GM12878 (cell line): ENCODE measurements around the gene GAD2. TPM values are rescaled to one million over a fixed set of nuclear protein-coding genes. Genes with fewer than 3 reads are reported as not detected.

Source experiments
- ATAC-seq: fragments of 200-7000 bp; cut with Tn5 transposase; 3 replicates; pipeline ENCODE4 v1.9.1; 2020; ENCODE audit warnings: mild to moderate bottlenecking, moderate library complexity
- BruUV-seq: library from RNA; stranded (reverse); fragments of 400-500 nt; replicated peaks from 2 replicates; lab custom pipeline; 2021; lab: Mats Ljungman, UMichigan
- CTCF ChIA-PET: fragments of 300-600 bp; sonication (Branson Sonifier 250); formaldehyde crosslinking; extraction: SDS; loops from one replicate; lab custom pipeline; 2021; ENCODE audit warnings: inconsistent platforms; lab: Yijun Ruan, JAX
- POLR2A ChIA-PET: fragments of 350-600 bp; formaldehyde crosslinking; extraction: SDS; loops from one replicate; lab custom pipeline; 2021; ENCODE audit warnings: inconsistent platforms; lab: Charles Lee
- RAD21 ChIA-PET: fragments of 300-600 bp; sonication (Branson Sonifier 250); formaldehyde crosslinking; loops from one replicate; lab custom pipeline; 2023; ENCODE audit warnings: antibody characterized with exemption; ENCODE audit not compliant: unreplicated experiment; lab: Charles Lee
- SMC1A ChIA-PET: fragments of 300-600 bp; sonication (Branson Sonifier 250); formaldehyde crosslinking; loops from one replicate; lab custom pipeline; 2023; ENCODE audit not compliant: unreplicated experiment, uncharacterized antibody; lab: Charles Lee
- DNase-seq: peaks from one replicate; pipeline ENCODE4 v3.0.0-alpha.2; 2011; ENCODE audit warnings: low read depth, low spot score
- FAIRE-seq: peaks from 3 replicates; lab custom pipeline; 2011; peaks lifted over from hg19 to GRCh38; lab: Jason Lieb, UNC
- H2AFZ ChIP-seq: 2 replicates; pipeline ENCODE4 v1.6.0; 2011; ENCODE audit warnings: low read depth, low read length, control low read depth; ENCODE audit not compliant: control insufficient read depth
- H3K27ac ChIP-seq: 2 replicates; pipeline ENCODE4 v1.5.1; 2011; ENCODE audit warnings: control low read depth; ENCODE audit not compliant: control insufficient read depth, insufficient read depth
- H3K27me3 ChIP-seq, 2 experiments: replicated peaks in 1 of 2; 2 replicates each; pipeline versions ENCODE4 v1.6.0 to v1.6.1; 2011; ENCODE audit warnings: low read length in 1 of 2; ENCODE audit not compliant: control insufficient read depth in 2 of 2, insufficient read depth in 2 of 2
- H3K36me3 ChIP-seq, 2 experiments: 2 replicates each; pipeline ENCODE4 v1.5.1; 2011; ENCODE audit warnings: low read length in 1 of 2; ENCODE audit not compliant: control insufficient read depth in 2 of 2, insufficient read depth in 2 of 2
- H3K4me1 ChIP-seq: 2 replicates; pipeline ENCODE4 v1.6.1; 2011; ENCODE audit warnings: mild to moderate bottlenecking, low read length, moderate library complexity, mixed read lengths; ENCODE audit not compliant: control insufficient read depth, insufficient read depth
- H3K4me2 ChIP-seq: 2 replicates; pipeline ENCODE4 v1.6.0; 2011; ENCODE audit warnings: control low read depth; ENCODE audit not compliant: control insufficient read depth, insufficient read depth
- H3K4me3 ChIP-seq: fragments of 200-600 bp; sonication (generic); 2 replicates; pipeline ENCODE4 v1.5.1; 2016
- H3K79me2 ChIP-seq: 2 replicates; pipeline ENCODE4 v1.6.0; 2011; ENCODE audit warnings: low read length; ENCODE audit not compliant: control insufficient read depth, insufficient read depth
- H3K9ac ChIP-seq: 2 replicates; pipeline ENCODE4 v1.8.0; 2011; ENCODE audit warnings: low read length, control low read depth, mixed read lengths; ENCODE audit not compliant: control insufficient read depth, insufficient read depth
- H3K9me3 ChIP-seq: replicated peaks from 3 replicates; pipeline ENCODE4 v1.5.1; 2011; ENCODE audit warnings: mild to moderate bottlenecking, low read length; ENCODE audit not compliant: control insufficient read depth, insufficient read depth
- H4K20me1 ChIP-seq: 2 replicates; pipeline ENCODE4 v1.6.0; 2011; ENCODE audit not compliant: control insufficient read depth, insufficient read depth
- DPF2 ChIP-seq: fragments of 450-650 bp; IDR thresholded peaks from 2 replicates; pipeline ENCODE4 v1.6.1; 2017; ENCODE audit warnings: mild to moderate bottlenecking
- GABPA ChIP-seq: IDR thresholded peaks from 2 replicates; pipeline ENCODE4 v1.6.1; 2014; ENCODE audit warnings: antibody characterized with exemption, low read depth, mild to moderate bottlenecking, inconsistent platforms
- IKZF2 ChIP-seq, 2 experiments: fragments of 450-650 bp; IDR thresholded peaks; 2 replicates each; pipeline ENCODE4 v1.6.1; 2017; ENCODE audit warnings: mild to moderate bottlenecking in 2 of 2, moderate library complexity in 2 of 2
- IRF5 ChIP-seq: fragments of 450-650 bp; IDR thresholded peaks from 2 replicates; pipeline ENCODE4 v1.6.1; 2017; ENCODE audit warnings: borderline replicate concordance
- JUND ChIP-seq: IDR thresholded peaks from 2 replicates; pipeline ENCODE4 v1.6.1; 2012; ENCODE audit warnings: low read depth, mild to moderate bottlenecking, low read length, improper control_type of control experiment, moderate library complexity
- LARP7 ChIP-seq: fragments of 450-650 bp; IDR thresholded peaks from 2 replicates; pipeline ENCODE4 v1.6.1; 2017; ENCODE audit warnings: mild to moderate bottlenecking
- MXI1 ChIP-seq: fragments of 150-350 bp; IDR thresholded peaks from 2 replicates; pipeline ENCODE4 v1.6.1; 2011; ENCODE audit warnings: low read depth, mild to moderate bottlenecking, inconsistent platforms, low read length, improper control_type of control experiment
- MYC ChIP-seq: IDR thresholded peaks from 2 replicates; pipeline ENCODE4 v1.6.1; 2011; ENCODE audit warnings: mild to moderate bottlenecking, low read length, moderate library complexity, inconsistent platforms; ENCODE audit not compliant: insufficient read depth, insufficient replicate concordance, insufficient read length, severe bottlenecking
- NFYA ChIP-seq: IDR thresholded peaks from 2 replicates; pipeline ENCODE4 v1.6.1; 2011; ENCODE audit warnings: low read depth, mild to moderate bottlenecking, low read length, improper control_type of control experiment, borderline replicate concordance
- NFYB ChIP-seq: IDR thresholded peaks from 2 replicates; pipeline ENCODE4 v1.6.1; 2011; ENCODE audit warnings: low read depth, mild to moderate bottlenecking, low read length, improper control_type of control experiment, moderate library complexity; ENCODE audit not compliant: insufficient read depth
- NR2C2 ChIP-seq: IDR thresholded peaks from 2 replicates; pipeline ENCODE4 v1.6.1; 2011; ENCODE audit warnings: borderline replicate concordance, low read depth; ENCODE audit not compliant: control insufficient read depth, insufficient read length
- NRF1 ChIP-seq: conservative IDR thresholded peaks from 2 replicates; pipeline ENCODE4 v1.6.1; 2011; ENCODE audit warnings: mild to moderate bottlenecking, low read depth, low read length, improper control_type of control experiment
- PAX5 ChIP-seq: IDR thresholded peaks from 2 replicates; pipeline ENCODE4 v1.6.1; 2011; ENCODE audit warnings: low read depth, low read length, borderline replicate concordance
- RBBP5 ChIP-seq: fragments of 200-600 bp; sonication (generic); conservative IDR thresholded peaks from 2 replicates; pipeline ENCODE4 v1.6.1; 2016
- REST ChIP-seq: IDR thresholded peaks from 2 replicates; pipeline ENCODE4 v1.6.1; 2012; ENCODE audit warnings: mild to moderate bottlenecking, low read depth, low read length
- SREBF1 ChIP-seq: IDR thresholded peaks from 2 replicates; pipeline ENCODE4 v1.6.1; 2012; ENCODE audit warnings: mild to moderate bottlenecking, low read length
- TARDBP ChIP-seq: IDR thresholded peaks from 2 replicates; pipeline ENCODE4 v1.6.1; 2016; ENCODE audit warnings: borderline replicate concordance
- TCF3 ChIP-seq: IDR thresholded peaks from 2 replicates; pipeline ENCODE4 v1.6.1; 2012; ENCODE audit warnings: low read depth, mild to moderate bottlenecking, low read length, borderline replicate concordance; ENCODE audit not compliant: insufficient read depth
- ZNF384 ChIP-seq: IDR thresholded peaks from 2 replicates; pipeline ENCODE4 v1.6.1; 2012; ENCODE audit warnings: low read depth, mild to moderate bottlenecking, low read length, improper control_type of control experiment, borderline replicate concordance
- WGBS: methylation state at CpG from one replicate; pipeline ENCODE4 v1.1.6; 2016; ENCODE audit warnings: low lambda C conversion rate; ENCODE audit not compliant: insufficient replicate concordance, insufficient coverage; ENCODE audit errors: missing lambda C conversion rate; 5-methylcytosine and 5-hydroxymethylcytosine counted together
- in situ Hi-C: fragments of 300-500 bp; cut with MboI; formaldehyde crosslinking; loops from 9 replicates; pipeline ENCODE4 v1.14.3; 2018; ENCODE audit warnings: mixed read lengths
- intact Hi-C: fragments of 100-400 bp; cut with micrococcal nuclease; formaldehyde crosslinking; loops from one replicate; pipeline ENCODE4 v1.14.2; 2022; ENCODE audit not compliant: unreplicated experiment
- polyA plus RNA-seq, 11 experiments: library from polyadenylated mRNA; depleted of rRNA in 4 of 11; unstranded in 6 of 11; stranded (reverse) in 5 of 11; fragments of >200 nt; fragmentation: Nextera tagmentation in 4 of 11; fragmentation: Illumina TruSeq in 1 of 11; extraction: Ambion mirVana in 4 of 11; extraction: Trizol in 1 of 11; gene quantifications; 1 replicate in 1 of 11; 2 replicates in 10 of 11; pipeline versions ENCODE4 v1.2.1 to v1.2.3, GENCODE V29; 2011 to 2016; ENCODE audit warnings: inconsistent platforms in 2 of 11, missing spikeins in 2 of 11, low read depth in 1 of 11
- total RNA-seq, 4 experiments: library from RNA; depleted of rRNA in 3 of 4; stranded (reverse); fragments of >200 nt in 3 of 4; fragmentation: Illumina TruSeq in 1 of 4; extraction: Trizol in 1 of 4; gene quantifications; 2 replicates each; pipeline versions ENCODE4 v1.2.1 to v1.2.3, GENCODE V29; 2013 to 2021

GAD2 gene
- total and polyA plus RNA-seq, 10 of the 15 experiments (the other 5 are each of a cell fraction or from before 2014, with no cell fraction given): not detected

GRCh38 chr10:26291721-26292480 lies 75.3 kb downstream of the GAD2 start:
- in situ Hi-C loops (no loop called here), intact Hi-C loops (no loop called here)
- WGBS: 18% methylated on average over 13 of the region's 13 CpGs
- DNase-seq (no peak), FAIRE-seq (no peak), ATAC-seq (no peak)
- H3K4me2 ChIP-seq: no peak overlapping the region
- ChIA-PET POLR2A (no interaction called here), CTCF (no interaction called here), RAD21 (no interaction called here), SMC1A (no interaction called here)
- no TSS peak for BruUV-seq
- no peaks in the 10 kb centered on the region for H4K20me1 ChIP-seq
- H3K79me2 ChIP-seq: no peaks in the 10 kb centered on the region
- no peak for TF ChIP-seq NR2C2
- TF ChIP-seq TCF3: no peak
- TF ChIP-seq RBBP5: no peak
- TF ChIP-seq GABPA: no peak
- TF ChIP-seq MXI1: no peak
- TF ChIP-seq NFYB: no peak
- no peak for TF ChIP-seq LARP7
- no peak for TF ChIP-seq ZNF384
- TF ChIP-seq IRF5: no peak
- no peak for TF ChIP-seq NRF1
- no peak for TF ChIP-seq PAX5
- TF ChIP-seq REST: no peak
- no peak for TF ChIP-seq IKZF2 (IDR thresholded peaks at IDR 0.05)
- TF ChIP-seq JUND: no peak
- TF ChIP-seq TARDBP: no peak
- no peak for TF ChIP-seq MYC
- TF ChIP-seq SREBF1: no peak
- TF ChIP-seq DPF2: no peak
- TF ChIP-seq NFYA: no peak
- H2AFZ ChIP-seq: no peak overlapping the region
- H3K36me3 ChIP-seq: no peaks in the 10 kb centered on the region
- H3K4me1 ChIP-seq: no peaks in the 10 kb centered on the region
- H3K9ac ChIP-seq: no peak overlapping the region
- H3K27me3 ChIP-seq: peaks cover 0 to 4% of the 10 kb centered on the region in 2 experiments; a peak in 2 of 4 replicates
- no peak overlapping the region for H3K27ac ChIP-seq
- no peak overlapping the region for H3K4me3 ChIP-seq
- H3K9me3 ChIP-seq: no peaks in the 10 kb centered on the region
